ENCODE data around the gene CCDC57.

- TF ChIP-seq CTCF (IDR thresholded peaks at IDR 0.05) = no peak
- TF ChIP-seq POLR2AphosphoS5 (IDR thresholded peaks at IDR 0.05) = no peak
- TF ChIP-seq POLR2A (IDR thresholded peaks at IDR 0.05; ENCODE audit: low read depth) = no peak
- TF ChIP-seq EP300 (IDR thresholded peaks at IDR 0.05) = no peak
Measured at GRCh38 chr17:82060001-82060380, 152.7 kb downstream of the CCDC57 start.

All from esophagus muscularis mucosa (tissue), 4 donors.